Activated naive CD4-positive, alpha-beta T cell treated with anti-CD3 and anti-CD28 coated beads, Interleukin-2, amount 50 U/mL, for 24 hours (primary cell): ENCODE data around the gene TEX19.
"Not testable (repeated sequence)": the region's sequence is repeated elsewhere in the genome, so short reads cannot be mapped to it uniquely, and the experiment has no call there.

Experiments
- H3K27ac Mint-ChIP-seq: one replicate; pipeline ENCODE4 v1.8.0; 2021; ENCODE audit warnings: mild to moderate bottlenecking, mixed read lengths
- H3K27me3 Mint-ChIP-seq: one replicate; pipeline ENCODE4 v1.8.0; 2021; ENCODE audit warnings: mixed read lengths
- H3K36me3 Mint-ChIP-seq: one replicate; pipeline ENCODE4 v1.8.0; 2021; ENCODE audit warnings: mixed read lengths
- H3K4me1 Mint-ChIP-seq: one replicate; pipeline ENCODE4 v1.8.0; 2021; ENCODE audit warnings: mixed read lengths
- H3K4me3 Mint-ChIP-seq: one replicate; pipeline ENCODE4 v1.8.0; 2021; ENCODE audit warnings: mild to moderate bottlenecking, mixed read lengths
- H3K9me3 Mint-ChIP-seq: one replicate; pipeline ENCODE4 v1.8.0; 2021; ENCODE audit warnings: mixed read lengths

TEX19 gene

GRCh38 chr17:82410014-82410716, 51.1 kb downstream of the TEX19 start:
- H3K4me1 Mint-ChIP-seq = peaks cover 10% of the 10 kb centered on the region
- no peaks in the 10 kb centered on the region for H3K9me3 Mint-ChIP-seq
- no peaks in the 10 kb centered on the region for H3K27me3 Mint-ChIP-seq
- H3K36me3 Mint-ChIP-seq = peaks cover 5% of the 10 kb centered on the region
- no peak overlapping the region for H3K4me3 Mint-ChIP-seq
- no peak overlapping the region for H3K27ac Mint-ChIP-seq

GRCh38 chr17:82411396-82412053, 52.5 kb downstream of the TEX19 start:
- H3K36me3 Mint-ChIP-seq = peaks cover 2% of the 10 kb centered on the region
- no peak overlapping the region for H3K4me3 Mint-ChIP-seq
- H3K4me1 Mint-ChIP-seq = peaks cover 16% of the 10 kb centered on the region
- H3K9me3 Mint-ChIP-seq = no peaks in the 10 kb centered on the region
- H3K27me3 Mint-ChIP-seq = no peaks in the 10 kb centered on the region
- no peak overlapping the region for H3K27ac Mint-ChIP-seq

GRCh38 chr17:82412081-82412480, 53.0 kb downstream of the TEX19 start:
- not testable (repeated sequence) for H3K4me3 Mint-ChIP-seq, H3K9me3 Mint-ChIP-seq, H3K36me3 Mint-ChIP-seq, H3K27ac Mint-ChIP-seq, H3K27me3 Mint-ChIP-seq
- H3K4me1 Mint-ChIP-seq = peaks cover 16% of the 10 kb centered on the region

- Mint-ChIP-seq H3K27ac (no peak overlapping the region), H3K9me3 (no peaks in the 10 kb centered on the region), H3K4me3 (no peak overlapping the region), H3K27me3 (no peaks in the 10 kb centered on the region), H3K36me3 (peaks cover 2% of the 10 kb centered on the region), H3K4me1 (peaks cover 16% of the 10 kb centered on the region)
Measured at GRCh38 chr17:82412535-82413520, 53.8 kb downstream of the TEX19 start.
